MCF 10A (cell line): ENCODE data around the gene COMMD10. TPM values are rescaled to one million over a fixed set of nuclear protein-coding genes. Genes with fewer than 3 reads are reported as not detected.
"Not testable (repeated sequence)": the region's sequence is repeated elsewhere in the genome, so short reads cannot be mapped to it uniquely, and the experiment has no call there.

Experiments
- BruUV-seq: library from RNA; stranded (reverse); fragments of 400-500 nt; replicated peaks from 2 replicates; lab custom pipeline; 2021; lab: Mats Ljungman, UMichigan
- CTCF ChIA-PET: fragments of 300-600 bp; sonication (Branson Sonifier 250); formaldehyde crosslinking; extraction: SDS; loops from one replicate; lab custom pipeline; 2021; ENCODE audit warnings: antibody characterized with exemption, inconsistent platforms; lab: Yijun Ruan, JAX
- POLR2A ChIA-PET: fragments of 300-600, 350-650 bp; sonication (Branson Sonifier 250); formaldehyde crosslinking; extraction: SDS; loops from one replicate; lab custom pipeline; 2020; ENCODE audit warnings: antibody characterized with exemption, inconsistent platforms; lab: Yijun Ruan, JAX
- DNase-seq: peaks from one replicate; pipeline ENCODE4 v3.0.0-alpha.2; 2018; ENCODE audit not compliant: unreplicated experiment
- H3K27ac Mint-ChIP-seq: one replicate; pipeline ENCODE4 v1.8.0; 2022; ENCODE audit warnings: mild to moderate bottlenecking, low read depth, mixed read lengths; ENCODE audit not compliant: unreplicated experiment
- H3K27me3 Mint-ChIP-seq: one replicate; pipeline ENCODE4 v1.8.0; 2022; ENCODE audit warnings: mixed read lengths; ENCODE audit not compliant: insufficient read depth, unreplicated experiment
- H3K36me3 Mint-ChIP-seq: one replicate; pipeline ENCODE4 v1.8.0; 2022; ENCODE audit warnings: mild to moderate bottlenecking, moderate library complexity, mixed read lengths; ENCODE audit not compliant: insufficient read depth, unreplicated experiment
- H3K4me1 Mint-ChIP-seq: one replicate; pipeline ENCODE4 v1.8.0; 2022; ENCODE audit warnings: mixed read lengths; ENCODE audit not compliant: insufficient read depth, unreplicated experiment
- H3K4me3 Mint-ChIP-seq: one replicate; pipeline ENCODE4 v1.8.0; 2022; ENCODE audit warnings: mild to moderate bottlenecking, moderate library complexity, mixed read lengths; ENCODE audit not compliant: unreplicated experiment
- H3K9me3 Mint-ChIP-seq: one replicate; pipeline ENCODE4 v1.8.0; 2022; ENCODE audit warnings: mixed read lengths; ENCODE audit not compliant: unreplicated experiment
- intact Hi-C: fragments of 100-400 bp; cut with micrococcal nuclease; formaldehyde crosslinking; loops from 2 replicates; pipeline ENCODE4 v1.14.1; 2022
- total RNA-seq: library from RNA; stranded (reverse); gene quantifications from 2 replicates; pipeline ENCODE4 v1.2.3, GENCODE V29; 2022
- TF ChIP-seq, protein P1 (sequence below): fragments of 200-600 bp; IDR thresholded peaks from one replicate; pipeline ENCODE4 v1.8.0; 2022; ENCODE audit warnings: antibody characterized with exemption, mild to moderate bottlenecking; ENCODE audit not compliant: unreplicated experiment

Gene COMMD10
- total RNA-seq, 1 experiment from 2014 or later: 23.2 TPM

DNA sequence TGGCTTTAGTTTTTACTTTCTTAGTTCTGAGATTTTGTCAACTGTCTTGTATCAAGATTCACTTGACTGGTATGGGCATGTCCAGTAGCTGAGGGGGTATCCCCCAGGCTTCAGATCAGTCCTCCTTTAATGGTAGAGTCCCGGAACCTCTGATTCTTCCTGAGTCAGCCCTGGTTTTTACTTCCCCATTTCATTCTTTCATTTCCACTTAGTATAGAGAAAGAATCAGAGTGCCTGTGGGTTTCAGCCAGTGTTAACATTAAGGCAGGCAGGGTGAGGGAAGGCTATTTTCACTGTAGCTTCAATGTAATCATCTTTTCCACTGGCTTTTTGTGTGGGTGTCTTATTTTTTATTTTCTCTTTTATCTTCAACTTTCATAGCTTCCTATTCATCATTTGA is 8.3 kb upstream of the COMMD10 start:
- TF ChIP-seq, protein P1, sequence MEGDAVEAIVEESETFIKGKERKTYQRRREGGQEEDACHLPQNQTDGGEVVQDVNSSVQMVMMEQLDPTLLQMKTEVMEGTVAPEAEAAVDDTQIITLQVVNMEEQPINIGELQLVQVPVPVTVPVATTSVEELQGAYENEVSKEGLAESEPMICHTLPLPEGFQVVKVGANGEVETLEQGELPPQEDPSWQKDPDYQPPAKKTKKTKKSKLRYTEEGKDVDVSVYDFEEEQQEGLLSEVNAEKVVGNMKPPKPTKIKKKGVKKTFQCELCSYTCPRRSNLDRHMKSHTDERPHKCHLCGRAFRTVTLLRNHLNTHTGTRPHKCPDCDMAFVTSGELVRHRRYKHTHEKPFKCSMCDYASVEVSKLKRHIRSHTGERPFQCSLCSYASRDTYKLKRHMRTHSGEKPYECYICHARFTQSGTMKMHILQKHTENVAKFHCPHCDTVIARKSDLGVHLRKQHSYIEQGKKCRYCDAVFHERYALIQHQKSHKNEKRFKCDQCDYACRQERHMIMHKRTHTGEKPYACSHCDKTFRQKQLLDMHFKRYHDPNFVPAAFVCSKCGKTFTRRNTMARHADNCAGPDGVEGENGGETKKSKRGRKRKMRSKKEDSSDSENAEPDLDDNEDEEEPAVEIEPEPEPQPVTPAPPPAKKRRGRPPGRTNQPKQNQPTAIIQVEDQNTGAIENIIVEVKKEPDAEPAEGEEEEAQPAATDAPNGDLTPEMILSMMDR: no peak
- ChIA-PET CTCF (interaction anchor here (0.6 to 1.7 kb wide), 5 partner anchors 8 to 440 kb away, joined by 3 to 5 read pairs (median 5); no protein-coding TSS in a partner anchor), POLR2A (interaction anchor here (0.9 to 1.0 kb wide), 2 partner anchors 8 to 368 kb away, joined by 4 read pairs; partner anchors contain the start of gene COMMD10)
- no peaks in the 10 kb centered on the region for H3K9me3 Mint-ChIP-seq
- no peak overlapping the region for H3K27ac Mint-ChIP-seq
- no peaks in the 10 kb centered on the region for H3K36me3 Mint-ChIP-seq
- no peaks in the 10 kb centered on the region for H3K4me1 Mint-ChIP-seq
- no peak overlapping the region for H3K4me3 Mint-ChIP-seq
- no TSS peak for BruUV-seq
- intact Hi-C loops: no loop called here
- no peak for DNase-seq
- H3K27me3 Mint-ChIP-seq: no peaks in the 10 kb centered on the region

DNA sequence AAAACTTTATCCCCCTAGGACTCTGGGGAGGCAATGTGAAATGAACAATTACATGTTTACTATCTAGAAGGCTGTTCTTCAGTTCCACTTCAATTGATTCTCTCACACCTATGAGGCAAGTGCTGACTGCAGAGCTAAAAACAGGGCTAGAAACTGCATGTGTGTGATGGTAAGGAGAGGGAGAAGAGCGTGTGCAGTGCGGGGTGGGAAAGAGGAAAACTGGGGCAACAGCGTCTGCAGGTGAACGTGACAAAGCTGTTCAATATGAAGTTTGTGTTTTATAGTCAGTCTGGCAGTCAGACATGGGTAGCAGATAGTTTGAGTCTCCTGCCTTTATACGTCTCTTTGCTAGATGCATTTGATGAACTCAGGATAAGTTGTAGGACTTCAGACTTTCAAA is 6.6 kb upstream of the COMMD10 start:
- intact Hi-C loops: no loop called here
- ChIA-PET POLR2A (no interaction called here), CTCF (interaction anchor here (1.6 to 2.7 kb wide), 2 partner anchors 10 to 12 kb away, joined by 6 to 25 read pairs; no protein-coding TSS in a partner anchor)
- no peaks in the 10 kb centered on the region for H3K36me3 Mint-ChIP-seq
- no peaks in the 10 kb centered on the region for H3K27me3 Mint-ChIP-seq
- no peaks in the 10 kb centered on the region for H3K9me3 Mint-ChIP-seq
- TF ChIP-seq, protein P1: no peak
- no peak overlapping the region for H3K27ac Mint-ChIP-seq
- H3K4me1 Mint-ChIP-seq: no peaks in the 10 kb centered on the region
- no peak for DNase-seq
- BruUV-seq: no TSS peak
- no peak overlapping the region for H3K4me3 Mint-ChIP-seq

DNA sequence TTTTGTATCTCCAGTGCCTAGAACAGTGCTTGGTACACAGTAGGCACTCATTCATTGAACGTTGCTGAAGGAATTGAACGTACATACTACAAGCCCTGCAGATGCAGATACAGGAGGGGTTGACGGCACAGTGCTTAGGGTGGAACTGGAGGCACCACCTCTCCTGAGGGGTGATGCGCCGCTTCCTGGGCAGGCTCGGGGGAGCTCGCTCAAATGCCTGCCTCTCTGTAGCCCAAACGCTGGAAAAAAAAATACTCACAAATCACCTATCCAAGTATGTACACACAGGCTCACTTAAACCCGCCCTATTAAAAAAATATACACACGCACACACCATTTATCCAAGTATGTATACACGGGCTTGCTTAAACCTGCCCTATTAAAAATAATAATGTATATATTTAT is 536 bp upstream of the COMMD10 start:
- TF ChIP-seq, protein P1: no peak
- Mint-ChIP-seq H3K27me3 (no peaks in the 10 kb centered on the region), H3K27ac (peak overlapping the region; percentile 94), H3K4me3 (peak overlapping the region; percentile 82), H3K36me3 (peaks cover 8% of the 10 kb centered on the region), H3K4me1 (peaks cover 13% of the 10 kb centered on the region), H3K9me3 (no peaks in the 10 kb centered on the region)
- DNase-seq: peak; percentile 43
- TSS peak; percentile 60 for BruUV-seq
- CTCF ChIA-PET: interaction anchor here (1.1 to 1.5 kb wide), 3 partner anchors 15 to 241 kb away, joined by 4 to 5 read pairs (median 4); no protein-coding TSS in a partner anchor
- intact Hi-C loops: no loop called here
- POLR2A ChIA-PET: interaction anchor here (0.9 to 1.7 kb wide), 3 partner anchors 8 to 243 kb away, joined by 4 to 11 read pairs (median 5); partner anchors contain the start of genes AP3S1 and ATG12

DNA sequence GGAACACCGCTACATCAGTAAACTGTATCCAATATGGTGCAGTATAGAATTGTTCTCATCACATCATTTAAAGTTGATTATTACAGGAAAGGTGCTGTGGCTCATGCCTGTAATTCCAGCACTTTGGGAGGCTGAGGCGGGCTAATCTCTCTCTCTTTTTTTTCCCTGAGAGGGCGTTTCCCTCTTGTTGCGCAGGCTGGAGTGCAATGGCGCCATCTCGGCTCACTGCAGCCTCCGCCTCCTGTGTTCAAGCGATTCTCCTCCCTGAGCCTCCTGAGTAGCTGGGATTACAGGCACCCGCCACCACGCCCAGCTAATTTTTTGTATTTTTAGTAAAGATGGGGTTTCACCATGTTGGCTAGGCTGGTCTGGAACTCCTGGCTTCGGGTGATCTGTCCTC is 1.5 kb downstream of the COMMD10 start:
- ChIA-PET CTCF (interaction anchor here (0.7 kb wide), 1 partner anchor 461 kb away, joined by 4 read pairs; no protein-coding TSS in a partner anchor), POLR2A (interaction anchor here (1.7 kb wide), 1 partner anchor 10 kb away, joined by 11 read pairs; no protein-coding TSS in a partner anchor)
- H3K9me3 Mint-ChIP-seq, intact Hi-C loops, H3K27ac Mint-ChIP-seq, H3K27me3 Mint-ChIP-seq, BruUV-seq, DNase-seq: not testable (repeated sequence)
- Mint-ChIP-seq H3K4me1 (peaks cover 13% of the 10 kb centered on the region), H3K36me3 (peaks cover 14% of the 10 kb centered on the region), H3K4me3 (peak overlapping the region; percentile 82)
